Astrocyte (in vitro differentiated cells and primary cell): Measurements from ENCODE around the gene PARP8.

Experiments used
- CTCF ChIP-seq: IDR thresholded peaks from 2 replicates; pipeline ENCODE4 v1.5.1; 2011; ENCODE audit warnings: low read depth, mild to moderate bottlenecking, inconsistent platforms, low read length, moderate library complexity; ENCODE audit not compliant: insufficient read depth
- EZH2 ChIP-seq: IDR thresholded peaks from 2 replicates; pipeline ENCODE4 v1.6.1; 2012; ENCODE audit warnings: mild to moderate bottlenecking, low read length, inconsistent platforms; ENCODE audit not compliant: insufficient read depth

- TF ChIP-seq CTCF (no peak), EZH2 (no peak)
Observed at GRCh38 chr5:50874306-50875001, 208.0 kb downstream of the PARP8 start.
